Keratinocyte (primary cell): Measurements from ENCODE around the gene PVALB.

Source experiments
- EZH2 ChIP-seq: IDR thresholded peaks from one replicate; pipeline ENCODE4 v1.6.1; 2012; ENCODE audit warnings: inconsistent platforms, mild to moderate bottlenecking, low read length, moderate library complexity
- TF ChIP-seq, protein P1 (sequence below), 3 experiments: IDR thresholded peaks in 1 of 3; conservative IDR thresholded peaks in 1 of 3; optimal IDR thresholded peaks in 1 of 3; 2 replicates in 2 of 3; 3 replicates in 1 of 3; pipeline versions ENCODE3 to v1.5.1; 2011; ENCODE audit warnings: low read length in 3 of 3, mild to moderate bottlenecking in 3 of 3, moderate library complexity in 2 of 3, control low read depth in 1 of 3, inconsistent platforms in 1 of 3; ENCODE audit not compliant: insufficient read depth in 2 of 3; ENCODE audit errors: extremely low read depth in 1 of 3

DNA sequence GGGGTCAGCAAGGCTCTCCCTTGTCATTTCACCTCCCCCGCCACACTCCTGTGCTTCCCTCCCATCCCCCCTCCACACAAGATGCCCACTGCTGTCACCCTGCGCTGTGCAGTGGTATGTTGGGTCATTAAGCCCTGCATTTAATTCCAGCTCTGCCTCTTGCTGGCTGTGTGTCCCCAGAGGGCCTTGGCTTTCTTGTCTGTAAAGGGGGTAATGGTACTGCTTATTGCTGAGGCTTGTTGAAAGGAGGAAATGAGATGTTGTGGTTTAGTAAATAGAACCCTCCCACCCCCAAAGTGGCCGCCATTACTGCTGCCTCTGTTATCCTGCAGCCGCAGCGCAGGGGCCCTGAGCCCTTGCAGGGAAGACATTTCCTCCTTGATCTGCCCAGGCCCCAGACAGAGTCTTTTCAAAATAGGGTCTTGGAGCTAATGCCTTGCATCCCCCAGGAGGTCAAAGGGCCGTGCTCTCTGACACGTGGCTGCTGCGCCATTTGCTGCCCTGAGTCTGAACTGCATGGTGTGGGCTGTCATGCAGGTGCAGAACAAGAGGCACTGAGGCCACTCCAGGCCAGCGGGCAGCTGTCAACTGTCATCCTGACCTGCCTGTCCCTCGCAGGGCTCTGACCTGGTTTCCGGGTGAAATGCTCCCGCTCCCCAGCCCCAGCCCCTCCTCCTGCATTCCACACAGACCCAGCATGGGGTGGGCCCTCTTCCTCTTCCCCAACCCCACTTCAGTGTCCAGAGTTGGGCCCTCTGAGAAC, 18.7 kb downstream of the PVALB start:
- TF ChIP-seq, protein P1, sequence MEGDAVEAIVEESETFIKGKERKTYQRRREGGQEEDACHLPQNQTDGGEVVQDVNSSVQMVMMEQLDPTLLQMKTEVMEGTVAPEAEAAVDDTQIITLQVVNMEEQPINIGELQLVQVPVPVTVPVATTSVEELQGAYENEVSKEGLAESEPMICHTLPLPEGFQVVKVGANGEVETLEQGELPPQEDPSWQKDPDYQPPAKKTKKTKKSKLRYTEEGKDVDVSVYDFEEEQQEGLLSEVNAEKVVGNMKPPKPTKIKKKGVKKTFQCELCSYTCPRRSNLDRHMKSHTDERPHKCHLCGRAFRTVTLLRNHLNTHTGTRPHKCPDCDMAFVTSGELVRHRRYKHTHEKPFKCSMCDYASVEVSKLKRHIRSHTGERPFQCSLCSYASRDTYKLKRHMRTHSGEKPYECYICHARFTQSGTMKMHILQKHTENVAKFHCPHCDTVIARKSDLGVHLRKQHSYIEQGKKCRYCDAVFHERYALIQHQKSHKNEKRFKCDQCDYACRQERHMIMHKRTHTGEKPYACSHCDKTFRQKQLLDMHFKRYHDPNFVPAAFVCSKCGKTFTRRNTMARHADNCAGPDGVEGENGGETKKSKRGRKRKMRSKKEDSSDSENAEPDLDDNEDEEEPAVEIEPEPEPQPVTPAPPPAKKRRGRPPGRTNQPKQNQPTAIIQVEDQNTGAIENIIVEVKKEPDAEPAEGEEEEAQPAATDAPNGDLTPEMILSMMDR (optimal IDR thresholded peaks at IDR 0.05 in 1 of 3, IDR thresholded peaks at IDR 0.05 in 1 of 3, conservative IDR thresholded peaks at IDR 0.05 in 1 of 3; ENCODE audit: extremely low read depth in 1 of 3, insufficient read depth in 2 of 3, low read length in 3 of 3), result no peak
- no peak for TF ChIP-seq EZH2
